Esophagus mucosa (tissue), 1 donor: ENCODE measurements around the gene RPEL1. TPM values are rescaled to one million over a fixed set of nuclear protein-coding genes. Genes with fewer than 3 reads are reported as not detected.
"Not testable (repeated sequence)": the region's sequence is repeated elsewhere in the genome, so short reads cannot be mapped to it uniquely, and the experiment has no call there.

Experiments used
- ATAC-seq: fragments of 200-7000 bp; cut with Tn5 transposase; one replicate; pipeline ENCODE4 v1.9.1; 2020
- total RNA-seq: library from RNA; stranded (reverse); gene quantifications from one replicate; pipeline ENCODE4 v1.2.4, GENCODE V29; 2023
- donor health status: DM: yes; HTN: yes; CAD: no.

Gene RPEL1
- not detected for total RNA-seq

DNA sequence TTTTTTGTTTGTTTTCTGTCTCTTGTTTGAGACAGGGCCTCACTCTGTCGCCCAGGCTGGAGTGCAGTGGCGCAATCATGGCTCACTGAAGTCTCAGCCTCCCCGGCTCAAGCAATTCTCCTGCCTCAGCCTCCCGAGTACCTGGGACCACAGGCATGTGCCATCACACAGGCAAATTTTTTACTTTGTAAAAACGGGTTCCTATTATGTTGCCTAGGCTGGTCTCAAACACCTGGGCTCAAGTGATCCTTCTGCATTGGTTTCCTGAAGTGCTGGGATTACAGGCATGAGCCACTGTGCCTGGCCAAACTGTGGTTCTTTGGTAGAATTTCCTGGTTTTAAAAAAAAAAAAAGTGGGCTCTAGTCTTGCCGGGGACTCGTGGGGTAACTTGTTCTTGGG, at the start of gene RPEL1:
Gene RPEL1 (plus strand): TSS at position 301 of the 400 bp plus-strand sequence. CDS start 110 bp downstream, outside the sequence.
- not testable (repeated sequence) for ATAC-seq

GRCh38 chr10:103196516-103196915, 49.2 kb upstream of the RPEL1 start:
- no peak for ATAC-seq

GRCh38 chr10:103197174-103197573, 48.5 kb upstream of the RPEL1 start:
- peak; percentile 53 for ATAC-seq

DNA sequence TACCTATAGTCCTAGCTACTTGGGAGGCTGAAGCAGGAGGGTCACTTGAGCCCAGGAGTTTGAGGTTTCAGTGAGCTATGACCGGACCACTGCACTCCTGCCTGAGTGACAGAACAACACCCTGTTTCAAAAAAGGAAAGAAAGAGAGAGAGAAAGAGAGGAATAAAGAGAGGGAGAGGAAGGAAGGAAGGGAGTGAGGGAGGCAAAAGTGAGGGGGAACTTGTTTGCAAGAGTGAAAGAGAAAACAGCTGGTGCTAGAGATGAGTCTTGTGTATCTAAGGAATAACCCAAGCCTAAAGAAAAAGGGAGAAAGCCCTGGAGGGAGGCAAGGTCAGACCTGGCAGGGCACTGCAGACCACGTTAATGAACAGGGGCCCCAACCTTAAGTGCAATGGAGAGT, 47.8 kb upstream of the RPEL1 start:
- ATAC-seq: no peak

- ATAC-seq: no peak
Measured at GRCh38 chr10:103198648-103199047, 47.0 kb upstream of the RPEL1 start.

DNA sequence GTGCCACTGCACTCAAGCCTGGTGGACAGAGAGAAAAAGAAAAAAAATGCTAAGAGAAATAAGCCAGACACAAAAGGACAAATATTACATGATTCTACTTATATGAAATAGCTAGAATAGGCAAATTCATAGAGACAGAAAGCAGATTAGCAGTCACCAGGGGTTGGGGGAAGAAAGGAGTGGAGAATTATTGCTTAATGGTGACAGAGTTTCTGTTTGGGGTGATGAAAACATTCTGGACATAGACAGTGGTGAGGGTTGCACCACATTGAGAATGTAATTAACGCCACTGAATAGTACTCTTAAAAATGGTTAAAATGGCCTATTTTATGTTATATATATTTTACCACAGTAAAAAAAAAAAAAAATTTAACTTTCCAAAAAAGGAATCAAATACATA, 46.2 kb upstream of the RPEL1 start:
- ATAC-seq: no peak

DNA sequence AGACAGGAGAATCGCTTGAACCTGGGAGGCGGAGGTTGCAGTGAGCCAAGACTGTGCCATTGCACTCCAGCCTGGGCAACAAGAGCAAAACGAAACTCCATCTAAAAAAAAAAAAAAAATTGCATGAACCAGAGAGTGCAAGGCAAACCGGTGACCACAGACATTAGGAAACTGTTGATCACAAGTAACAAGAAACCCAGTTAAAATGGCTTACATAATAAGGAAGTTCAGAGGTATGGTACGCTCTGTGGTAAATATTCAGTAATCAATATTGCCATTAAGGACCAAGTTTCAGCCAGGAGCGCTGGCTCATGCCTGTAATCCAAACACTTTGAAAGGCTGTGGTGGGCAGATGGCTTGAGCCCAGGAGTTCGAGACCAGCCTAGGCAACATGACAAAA, 43.4 kb upstream of the RPEL1 start:
- no peak for ATAC-seq

DNA sequence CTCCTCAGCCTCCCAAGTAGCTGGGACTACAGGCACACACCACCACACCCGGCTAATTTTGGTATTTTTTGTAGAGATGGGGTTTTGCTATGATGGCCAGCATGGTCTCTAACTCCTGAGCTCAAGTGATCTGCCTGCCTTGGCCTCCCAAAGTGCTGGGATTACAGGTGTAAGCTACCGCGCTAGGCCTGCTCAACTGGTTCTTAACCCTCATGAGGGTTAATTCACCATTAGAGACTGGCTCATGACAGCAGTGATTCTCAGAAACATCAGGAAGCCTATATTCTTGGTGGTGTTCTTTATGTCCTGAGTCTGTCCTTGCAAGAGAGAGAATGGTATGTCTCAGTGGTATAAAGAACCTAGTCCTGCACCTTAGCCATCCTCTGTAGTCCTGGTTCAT, 42.2 kb upstream of the RPEL1 start:
- peak; percentile 89 for ATAC-seq

GRCh38 chr10:103204353-103205255, 41.1 kb upstream of the RPEL1 start:
- no peak for ATAC-seq

GRCh38 chr10:103205401-103205800, 40.3 kb upstream of the RPEL1 start:
- not testable (repeated sequence) for ATAC-seq

DNA sequence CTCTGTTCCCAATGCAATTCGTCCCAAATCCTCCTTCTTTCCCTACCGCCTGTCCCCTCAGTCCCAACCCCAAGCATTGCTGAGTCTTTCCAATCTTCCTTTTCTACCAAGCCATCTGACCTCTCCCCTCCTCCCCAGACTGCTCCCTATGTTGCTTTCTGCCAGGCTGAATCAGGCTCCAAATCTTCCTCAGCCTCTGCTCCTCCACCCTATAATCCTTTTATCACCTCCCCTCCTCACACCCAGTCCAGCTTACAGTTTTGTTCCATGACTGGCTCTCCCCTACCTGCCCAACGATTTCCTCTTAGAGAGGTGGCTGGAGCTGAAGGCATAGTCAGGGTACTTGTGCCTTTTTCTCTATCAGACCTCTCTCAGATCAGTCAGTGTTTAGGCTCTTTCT, 39.0 kb upstream of the RPEL1 start:
- not testable (repeated sequence) for ATAC-seq

DNA sequence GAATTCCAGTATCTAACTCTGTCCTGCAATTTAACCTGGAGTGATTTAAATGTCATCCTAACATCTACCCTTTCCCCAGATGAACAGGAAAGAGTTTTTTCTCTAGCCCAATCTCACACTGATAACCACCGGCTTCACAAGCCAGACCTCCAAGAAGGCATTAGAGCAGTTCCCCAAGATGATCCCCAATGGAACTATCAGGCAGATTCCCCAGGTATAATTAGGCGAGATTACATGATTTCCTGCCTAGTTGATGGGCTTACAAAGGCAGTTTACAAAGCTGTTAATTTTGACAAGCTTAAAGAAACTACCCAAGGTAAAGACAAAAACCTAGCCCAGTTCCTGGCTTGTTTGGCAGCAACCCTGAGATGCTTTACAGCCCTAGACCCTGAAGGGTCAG, 38.5 kb upstream of the RPEL1 start:
- no peak for ATAC-seq

- not testable (repeated sequence) for ATAC-seq
Measured at GRCh38 chr10:103207643-103208042, 38.0 kb upstream of the RPEL1 start.

DNA sequence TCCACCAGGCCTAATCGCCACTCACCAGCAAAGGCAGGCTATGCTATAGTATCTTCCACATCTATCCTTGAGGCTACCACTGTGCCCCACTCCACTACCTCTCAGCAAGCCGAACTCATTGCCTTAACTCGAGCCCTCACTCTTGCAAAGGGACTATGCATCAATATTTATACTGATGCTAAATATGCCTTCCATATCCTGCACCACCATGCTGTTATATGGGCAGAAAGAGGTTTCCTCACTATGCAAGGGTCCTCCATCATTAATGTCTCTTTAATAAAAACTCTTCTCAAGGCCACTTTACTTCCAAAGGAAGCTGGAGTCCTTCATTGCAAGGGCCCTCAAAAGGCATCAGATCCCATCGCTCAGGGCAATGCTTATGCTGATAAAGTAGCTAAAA, 35.4 kb upstream of the RPEL1 start:
- not testable (repeated sequence) for ATAC-seq

GRCh38 chr10:103215601-103216000, 30.1 kb upstream of the RPEL1 start:
- ATAC-seq: no peak

- not testable (repeated sequence) for ATAC-seq
Measured at GRCh38 chr10:103216362-103216761, 29.3 kb upstream of the RPEL1 start.

DNA sequence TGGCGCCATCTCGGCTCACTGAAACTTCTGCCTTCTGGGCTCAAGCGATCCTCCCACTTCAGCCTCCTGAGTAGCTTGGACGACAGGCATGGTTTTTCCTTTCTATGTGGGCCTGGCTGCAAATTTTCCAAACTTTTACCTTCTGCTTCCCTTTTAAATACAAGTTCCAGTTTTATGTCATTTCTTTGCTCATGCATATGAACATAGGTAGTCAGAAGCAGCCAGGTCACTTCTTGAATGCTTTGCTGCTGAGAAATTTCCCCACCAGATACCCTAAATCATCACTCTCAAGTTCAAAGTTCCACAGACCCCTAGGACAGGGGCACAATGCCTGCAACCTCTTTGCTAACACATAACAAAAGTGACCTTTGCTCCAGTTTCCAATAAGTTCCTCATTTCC, 21.6 kb upstream of the RPEL1 start:
- ATAC-seq: no peak

- not testable (repeated sequence) for ATAC-seq
Measured at GRCh38 chr10:103224721-103225120, 21.0 kb upstream of the RPEL1 start.

DNA sequence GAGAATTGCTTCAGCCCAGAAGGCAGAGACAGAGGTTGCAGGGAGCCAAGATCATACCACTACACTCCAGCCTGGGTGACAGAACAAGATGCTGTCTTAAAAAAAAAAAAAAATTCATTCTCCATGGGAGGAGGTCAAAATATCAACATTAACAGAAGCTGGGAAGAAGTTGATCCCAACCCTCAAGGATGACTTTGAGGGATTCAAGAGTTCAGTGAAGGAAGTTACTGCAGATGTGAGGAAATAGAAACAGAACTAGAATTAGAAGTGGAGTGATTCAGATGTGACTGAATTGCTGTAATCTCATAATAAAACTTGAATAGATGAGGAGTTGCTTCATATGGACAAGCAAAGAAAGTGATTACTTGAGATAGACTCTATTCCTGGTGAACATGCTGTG, 19.7 kb upstream of the RPEL1 start:
- ATAC-seq: peak; percentile 47

DNA sequence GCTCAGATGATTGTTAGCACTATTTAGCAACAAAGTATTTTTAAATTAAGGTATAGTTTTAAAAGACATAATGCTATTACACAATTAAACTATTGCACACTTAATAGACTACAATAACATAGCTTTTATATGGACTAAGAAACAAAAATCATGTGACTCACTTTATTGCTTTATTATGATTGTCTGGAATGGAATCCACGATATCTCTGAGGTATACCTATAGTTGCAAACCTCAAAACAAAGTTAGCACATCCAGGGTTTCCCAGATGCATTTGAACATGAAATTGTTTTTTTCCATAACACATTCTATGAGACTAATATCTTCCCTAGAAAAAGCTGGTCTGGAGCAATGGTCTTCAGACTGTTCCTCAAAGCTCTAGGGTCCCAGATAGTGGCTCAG, 18.3 kb upstream of the RPEL1 start:
- peak; percentile 33 for ATAC-seq

- ATAC-seq: no peak
Measured at GRCh38 chr10:103231047-103231551, 14.6 kb upstream of the RPEL1 start.

DNA sequence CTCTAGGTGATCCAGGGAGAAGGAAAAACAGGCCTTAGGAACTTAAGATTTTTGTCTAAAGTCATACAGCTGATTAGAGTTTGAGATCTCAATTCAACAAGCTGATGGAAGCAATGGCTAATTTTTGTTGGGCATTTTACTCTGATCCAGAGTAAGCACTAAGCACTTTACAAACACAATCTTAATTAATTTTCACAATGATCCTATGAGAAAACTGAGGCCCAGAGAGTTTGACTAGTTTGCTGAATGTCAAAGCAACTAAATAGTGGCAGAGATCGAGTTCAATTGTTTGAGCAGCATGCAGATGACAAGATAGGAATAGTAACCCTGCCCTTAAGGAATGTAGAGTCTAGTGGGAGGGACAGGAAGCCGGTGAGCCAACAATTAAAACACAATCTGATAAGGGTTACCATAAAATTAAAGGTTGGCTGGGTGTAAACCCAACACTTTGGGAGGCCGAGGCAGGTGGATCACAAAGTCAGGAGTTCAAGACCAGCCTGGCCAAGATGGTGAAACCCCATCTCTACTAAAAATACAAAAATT, 13.5 kb upstream of the RPEL1 start:
- ATAC-seq: no peak

DNA sequence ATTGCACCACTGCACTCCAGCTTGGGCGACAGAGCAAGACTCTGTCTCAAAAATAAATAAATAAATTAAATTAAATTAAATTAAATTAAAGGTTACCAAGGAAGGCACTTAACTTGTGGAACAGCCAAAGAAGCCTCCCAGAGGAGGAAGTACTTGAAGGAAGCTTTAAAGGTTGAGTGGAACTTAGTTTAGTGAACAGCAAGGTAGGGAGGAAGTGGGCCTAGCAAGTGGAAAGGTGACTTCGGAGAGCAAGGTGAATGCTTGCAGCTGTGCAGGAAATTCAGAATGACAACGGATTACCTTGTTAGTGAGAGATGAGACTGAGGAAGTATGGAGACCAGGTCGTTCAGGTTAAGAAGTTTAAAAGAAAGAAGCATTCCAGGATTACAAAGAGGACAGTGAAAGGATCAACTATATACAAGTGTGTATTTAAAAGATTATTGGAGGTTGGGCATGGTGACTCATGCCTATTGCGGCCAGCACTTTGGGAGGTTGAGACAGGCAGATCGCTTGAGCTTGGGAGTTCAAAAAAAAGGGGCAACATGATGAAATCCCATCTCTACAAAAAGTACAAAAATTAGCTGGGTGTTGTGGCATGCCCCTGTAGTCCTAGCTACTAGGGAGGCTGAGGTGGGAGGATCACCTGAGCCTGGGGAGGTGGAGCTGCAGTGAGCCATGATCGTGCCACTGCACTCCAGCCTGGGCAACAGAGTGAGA, 12.8 kb upstream of the RPEL1 start:
- peak; percentile 81 for ATAC-seq
